GM12872 (cell line): ENCODE data around the gene FNDC7.

ENCODE experiments used
- TF ChIP-seq, protein P1 (sequence below): IDR thresholded peaks from 3 replicates; pipeline ENCODE4 v1.5.1; 2011; ENCODE audit warnings: low read depth, mild to moderate bottlenecking, low read length, moderate library complexity; ENCODE audit not compliant: insufficient read depth

FNDC7 gene

DNA sequence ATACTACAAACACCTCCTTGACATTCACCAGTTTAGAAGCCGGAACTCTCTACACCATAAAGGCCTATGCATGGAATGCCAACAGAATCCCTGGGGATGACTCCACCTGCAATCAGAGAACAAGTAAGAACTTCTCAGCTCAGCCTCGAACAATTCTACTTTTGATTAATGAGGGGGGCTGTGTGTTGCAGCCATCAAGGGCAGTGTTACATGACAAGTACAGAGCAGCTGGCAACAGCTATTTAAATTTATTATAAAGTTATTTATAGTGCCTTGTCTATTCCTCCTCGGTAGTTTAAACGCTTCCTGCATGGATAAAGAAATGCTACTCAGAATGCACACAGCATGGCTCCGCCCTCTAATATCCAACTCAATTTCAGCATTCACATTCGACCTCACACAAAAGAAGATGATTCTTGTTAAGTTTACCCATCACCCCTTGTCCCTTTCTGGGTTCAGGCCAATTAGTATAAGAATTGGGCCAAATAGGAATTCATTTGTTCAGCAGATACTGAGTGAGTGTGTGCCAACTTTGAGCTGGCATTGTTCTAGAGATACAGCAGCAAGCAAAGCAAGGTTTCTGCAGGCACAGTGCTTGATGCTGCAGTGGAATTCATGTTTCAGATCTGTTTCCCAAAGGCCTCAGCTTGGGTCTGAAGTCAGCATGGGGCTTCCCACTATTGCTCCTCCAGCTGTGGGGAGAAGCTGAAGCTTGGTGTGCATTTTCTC is 6.4 kb downstream of the FNDC7 start:
- TF ChIP-seq, protein P1, sequence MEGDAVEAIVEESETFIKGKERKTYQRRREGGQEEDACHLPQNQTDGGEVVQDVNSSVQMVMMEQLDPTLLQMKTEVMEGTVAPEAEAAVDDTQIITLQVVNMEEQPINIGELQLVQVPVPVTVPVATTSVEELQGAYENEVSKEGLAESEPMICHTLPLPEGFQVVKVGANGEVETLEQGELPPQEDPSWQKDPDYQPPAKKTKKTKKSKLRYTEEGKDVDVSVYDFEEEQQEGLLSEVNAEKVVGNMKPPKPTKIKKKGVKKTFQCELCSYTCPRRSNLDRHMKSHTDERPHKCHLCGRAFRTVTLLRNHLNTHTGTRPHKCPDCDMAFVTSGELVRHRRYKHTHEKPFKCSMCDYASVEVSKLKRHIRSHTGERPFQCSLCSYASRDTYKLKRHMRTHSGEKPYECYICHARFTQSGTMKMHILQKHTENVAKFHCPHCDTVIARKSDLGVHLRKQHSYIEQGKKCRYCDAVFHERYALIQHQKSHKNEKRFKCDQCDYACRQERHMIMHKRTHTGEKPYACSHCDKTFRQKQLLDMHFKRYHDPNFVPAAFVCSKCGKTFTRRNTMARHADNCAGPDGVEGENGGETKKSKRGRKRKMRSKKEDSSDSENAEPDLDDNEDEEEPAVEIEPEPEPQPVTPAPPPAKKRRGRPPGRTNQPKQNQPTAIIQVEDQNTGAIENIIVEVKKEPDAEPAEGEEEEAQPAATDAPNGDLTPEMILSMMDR = no peak

DNA sequence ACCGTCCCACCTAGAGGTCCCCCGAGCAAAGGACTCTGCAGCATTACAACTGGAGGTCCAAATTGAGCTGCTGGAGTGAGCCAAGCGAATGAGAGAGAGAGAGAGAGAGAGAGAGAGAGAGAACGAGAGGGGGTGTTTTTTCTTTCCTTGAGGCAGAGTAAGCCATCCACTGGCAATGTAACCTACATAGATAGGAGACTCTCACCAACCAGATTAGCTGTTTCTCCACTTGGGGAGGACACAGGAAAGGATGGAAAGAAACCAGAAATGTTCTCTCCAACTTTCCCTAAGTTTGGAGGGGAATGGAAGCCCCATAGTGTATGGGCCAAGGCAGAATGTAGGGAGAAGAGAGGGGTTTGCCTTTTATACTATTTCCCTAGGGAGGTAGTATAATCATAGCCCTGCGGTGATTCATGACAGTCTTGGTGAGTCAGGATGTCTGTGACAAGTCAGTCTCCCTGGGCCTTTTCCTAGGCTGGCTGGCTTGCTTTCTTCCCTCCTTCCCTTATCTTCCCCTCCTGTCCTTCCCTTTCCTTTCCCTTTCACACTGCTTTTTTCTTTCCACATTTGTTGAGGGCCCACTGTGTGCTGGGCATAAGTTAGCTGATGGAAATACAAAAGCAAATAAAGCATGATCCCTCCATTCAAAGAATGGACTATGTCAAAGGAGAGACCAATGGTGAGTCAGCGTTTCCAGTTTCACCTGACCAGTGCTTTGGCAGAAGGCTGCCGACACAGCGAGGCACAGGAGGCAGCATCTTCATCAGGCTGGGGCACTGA is 7.1 kb downstream of the FNDC7 start:
- TF ChIP-seq, protein P1 = no peak

DNA sequence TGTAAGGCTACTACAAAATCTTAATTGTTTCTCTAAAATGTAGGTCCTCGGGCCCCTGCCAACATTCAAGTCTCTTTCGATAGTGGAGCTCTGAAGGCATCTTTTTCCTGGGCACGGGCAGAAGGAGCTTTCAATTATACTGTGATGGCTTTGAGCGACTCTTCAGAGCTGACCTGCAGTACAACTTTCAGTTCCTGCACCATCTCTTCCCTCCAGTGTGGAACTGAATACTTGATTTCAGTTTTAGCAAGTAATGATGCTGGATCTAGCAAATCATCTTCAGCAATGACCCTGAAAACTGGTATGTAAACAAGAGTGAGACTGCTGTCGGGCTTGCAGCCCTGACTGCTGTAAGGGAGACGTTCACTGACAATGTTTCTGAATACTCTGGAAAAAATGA is 9.6 kb downstream of the FNDC7 start:
- TF ChIP-seq, protein P1 = no peak

- TF ChIP-seq, protein P1 = no peak
These were observed 13.2 kb downstream of the FNDC7 start for GRCh38 chr1:108725906-108726305.

- TF ChIP-seq, protein P1 = no peak
These were observed 15.7 kb downstream of the FNDC7 start for GRCh38 chr1:108728327-108728923.

DNA sequence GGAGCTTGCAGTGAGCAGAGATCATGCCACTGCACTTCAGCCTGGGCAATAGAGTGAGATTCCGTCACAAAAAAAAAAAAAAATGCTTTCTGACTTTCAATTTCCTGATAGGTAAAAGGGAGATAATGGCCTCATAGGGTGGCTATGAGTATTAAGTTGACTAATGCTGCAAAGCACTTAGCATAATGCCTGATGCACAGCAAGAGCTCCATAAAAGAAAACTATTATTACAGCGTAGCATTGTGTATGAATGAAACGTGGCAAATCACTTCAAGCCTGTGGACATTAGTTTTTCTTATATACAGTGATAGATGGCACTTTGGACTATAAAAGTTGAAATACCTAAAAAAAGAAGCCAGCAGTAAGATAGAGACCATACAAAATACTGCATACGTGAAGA is 16.8 kb downstream of the FNDC7 start:
- TF ChIP-seq, protein P1 = no peak

- TF ChIP-seq, protein P1 = no peak
These were observed 19.7 kb downstream of the FNDC7 start for GRCh38 chr1:108732398-108732797.
